GM19397 (cell line): ENCODE results near the gene PHC2.

Experiments used
- ATAC-seq: cut with Tn5 transposase; IDR thresholded peaks from one replicate; pipeline ENCODE4 v1.9.1; 2021; ENCODE audit warnings: mild to moderate bottlenecking, moderate library complexity; ENCODE audit not compliant: unreplicated experiment

PHC2 gene

DNA sequence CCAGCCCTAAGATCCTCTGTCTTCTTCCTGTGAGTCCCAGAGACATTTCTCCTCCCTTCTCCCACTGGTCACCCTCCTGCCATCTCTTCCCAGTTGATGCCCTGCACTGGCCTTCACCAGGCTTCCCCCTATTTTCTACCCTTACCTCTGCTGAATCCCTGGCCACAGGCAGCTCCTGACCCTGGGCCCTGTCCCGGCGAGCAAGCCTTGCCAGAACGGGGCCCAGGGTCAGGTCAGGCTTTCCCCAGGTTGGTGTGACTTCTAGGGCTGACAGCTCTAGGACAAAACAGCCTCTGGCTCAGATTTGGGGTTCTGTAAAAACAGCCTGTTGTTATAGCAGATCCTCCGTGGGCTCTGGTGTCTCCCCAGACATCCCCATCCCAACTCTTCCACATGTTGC, 57.3 kb downstream of the PHC2 start:
- ATAC-seq, result no peak

DNA sequence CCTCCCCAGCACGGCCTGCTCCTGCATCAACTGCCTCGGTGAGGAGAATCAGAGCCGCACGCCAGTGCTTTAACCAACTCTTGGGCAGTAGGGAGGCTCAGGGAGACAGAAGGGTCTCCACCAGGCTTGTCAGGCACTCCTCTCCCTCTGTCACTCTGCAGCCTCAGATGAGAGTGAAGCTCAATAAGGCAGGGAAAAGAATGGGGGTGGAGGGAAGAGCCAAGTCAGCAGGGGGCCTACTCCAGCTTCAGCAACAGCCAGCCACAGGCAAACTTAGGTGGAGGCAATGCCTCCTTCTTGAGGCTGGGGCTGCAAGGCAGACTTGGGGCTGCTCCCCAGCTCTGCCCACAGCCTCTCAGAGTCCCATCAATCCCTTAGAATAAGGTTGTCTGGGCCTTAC, 58.2 kb downstream of the PHC2 start:
- no peak for ATAC-seq

DNA sequence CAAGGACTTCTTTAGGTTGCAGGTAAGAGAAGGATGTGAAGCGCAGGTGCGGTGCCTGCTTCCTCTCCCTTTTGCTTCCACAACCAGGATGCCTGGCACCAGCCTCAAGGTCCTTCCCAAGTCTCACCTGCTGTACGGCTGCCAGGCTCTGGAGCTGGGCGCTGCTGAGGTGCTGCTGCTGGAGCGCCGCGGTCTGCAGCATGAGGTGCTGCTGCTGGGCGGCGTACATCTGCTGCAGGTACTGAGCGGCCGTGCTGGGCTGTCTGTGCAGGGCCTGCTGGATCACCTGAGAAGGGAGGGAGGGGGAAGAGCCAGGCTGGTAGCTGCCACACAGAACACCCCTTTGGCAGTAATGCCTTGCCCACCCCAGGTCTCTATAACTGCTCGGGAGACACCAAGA, 58.7 kb downstream of the PHC2 start:
- ATAC-seq, result no peak

DNA sequence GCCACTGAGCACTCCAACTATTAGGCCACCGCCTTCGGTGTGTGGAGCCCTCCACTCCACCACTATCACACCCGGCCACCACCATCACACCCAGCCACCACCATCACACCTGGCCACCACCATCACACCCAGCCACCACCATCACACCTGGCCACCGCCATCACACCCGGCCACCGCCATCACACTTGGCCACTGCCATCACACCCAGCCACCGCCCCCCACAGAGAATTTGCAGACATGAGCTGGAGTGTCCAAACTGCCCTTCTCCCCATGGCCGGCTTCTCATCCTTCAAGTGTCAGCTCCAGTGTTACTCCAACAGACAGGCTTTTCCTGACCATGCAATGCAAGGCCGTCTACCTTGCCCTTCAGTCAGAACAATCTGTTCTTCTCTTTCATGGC, 59.6 kb downstream of the PHC2 start:
- no peak for ATAC-seq

DNA sequence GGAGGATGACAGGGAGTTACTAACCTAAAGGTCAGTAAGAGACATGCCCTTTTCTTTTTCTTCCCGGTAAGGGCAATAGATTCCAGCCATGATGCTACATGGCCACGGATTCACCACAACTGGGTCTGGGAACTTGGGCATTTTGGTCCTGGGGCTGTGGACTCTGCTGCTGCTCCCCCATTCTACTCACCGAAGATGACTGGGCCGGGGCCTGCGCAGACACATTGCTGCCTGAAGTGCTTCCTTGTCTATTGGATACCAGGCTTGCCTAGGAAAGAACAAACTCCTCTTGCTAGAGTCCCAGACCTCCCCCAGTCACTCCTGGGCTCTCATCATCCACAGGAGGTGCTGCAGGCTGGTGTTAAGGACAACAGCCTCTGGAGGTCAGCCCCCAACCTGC, 60.1 kb downstream of the PHC2 start:
- no peak for ATAC-seq

DNA sequence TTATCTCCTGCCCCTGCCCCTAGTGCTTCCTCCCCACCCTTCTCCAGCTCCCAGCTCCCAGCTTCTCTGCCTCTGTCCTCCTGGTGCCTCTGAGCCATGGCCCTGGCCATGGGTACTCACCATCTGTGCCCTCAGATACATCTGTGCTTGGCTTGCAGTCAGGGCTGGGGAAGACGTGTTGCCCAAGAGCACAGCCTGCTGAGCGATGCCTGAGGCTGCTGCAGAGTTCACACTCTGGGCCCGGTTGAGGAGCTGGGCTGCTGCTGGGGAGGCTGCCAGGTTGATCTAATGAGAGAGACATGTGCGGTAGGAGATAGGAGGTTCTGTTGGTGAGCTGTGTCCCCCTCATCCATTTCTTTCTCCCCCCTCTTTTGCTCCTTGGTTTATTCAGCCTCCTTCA, 60.6 kb downstream of the PHC2 start:
- no peak for ATAC-seq

DNA sequence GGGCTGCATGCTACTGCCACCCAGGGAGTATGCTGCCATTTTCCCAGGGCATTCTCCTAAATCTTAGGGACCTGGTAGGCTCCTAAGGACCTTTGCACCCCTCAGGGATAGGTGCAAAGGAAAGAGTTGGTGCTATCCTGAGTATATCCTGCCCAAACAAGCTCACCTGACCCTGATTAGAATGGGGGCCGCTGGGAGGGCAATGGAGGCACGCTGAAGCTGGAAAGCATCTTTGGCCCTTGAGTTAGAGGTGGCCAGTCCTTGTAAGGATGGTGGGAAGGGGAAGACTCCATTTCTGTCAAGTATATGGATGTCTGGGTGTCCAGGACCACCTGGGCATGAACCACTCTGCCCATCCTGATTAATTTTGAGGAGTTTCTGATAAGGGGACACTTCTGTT, 61.1 kb downstream of the PHC2 start:
- ATAC-seq, result no peak

DNA sequence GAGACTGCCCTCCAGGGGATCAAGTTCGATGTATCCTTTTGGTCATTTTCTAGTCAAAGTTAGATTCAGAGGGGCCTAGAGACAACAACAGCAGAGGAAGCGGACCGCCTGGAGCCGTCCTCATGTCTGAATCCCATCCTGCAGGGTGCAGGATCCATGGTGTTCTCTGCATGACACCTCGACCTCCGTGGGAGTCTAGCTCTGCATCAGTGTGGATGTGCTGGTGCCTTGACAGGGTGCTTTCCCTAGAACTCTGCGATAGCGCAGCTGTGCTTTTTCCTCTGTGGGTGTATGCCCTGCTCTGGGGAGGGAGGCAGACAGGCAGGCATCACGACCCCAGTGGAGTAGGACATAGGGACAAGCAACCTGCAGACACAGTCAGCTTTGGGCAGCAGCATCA, 61.8 kb downstream of the PHC2 start:
- no peak for ATAC-seq

DNA sequence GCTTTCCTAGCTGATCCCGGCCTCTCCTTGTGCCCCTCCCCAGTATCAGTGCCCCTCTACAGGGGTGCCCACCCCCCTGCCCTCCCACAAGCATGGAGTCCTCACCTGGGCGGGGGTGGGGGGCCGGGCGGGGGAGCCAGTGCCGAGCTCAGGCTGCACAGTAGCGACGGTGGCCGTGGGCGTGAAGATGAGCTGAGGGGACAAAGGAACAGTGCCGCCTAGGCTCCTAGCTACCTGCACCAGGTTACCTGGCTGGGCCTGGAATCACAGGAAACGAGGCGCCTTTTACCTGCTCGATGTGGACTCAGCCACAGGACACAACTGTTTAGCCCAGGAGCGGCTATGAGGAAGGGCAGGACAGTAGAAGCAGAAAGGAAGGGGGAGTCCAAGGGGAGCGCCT, 62.5 kb downstream of the PHC2 start:
- ATAC-seq, result no peak

DNA sequence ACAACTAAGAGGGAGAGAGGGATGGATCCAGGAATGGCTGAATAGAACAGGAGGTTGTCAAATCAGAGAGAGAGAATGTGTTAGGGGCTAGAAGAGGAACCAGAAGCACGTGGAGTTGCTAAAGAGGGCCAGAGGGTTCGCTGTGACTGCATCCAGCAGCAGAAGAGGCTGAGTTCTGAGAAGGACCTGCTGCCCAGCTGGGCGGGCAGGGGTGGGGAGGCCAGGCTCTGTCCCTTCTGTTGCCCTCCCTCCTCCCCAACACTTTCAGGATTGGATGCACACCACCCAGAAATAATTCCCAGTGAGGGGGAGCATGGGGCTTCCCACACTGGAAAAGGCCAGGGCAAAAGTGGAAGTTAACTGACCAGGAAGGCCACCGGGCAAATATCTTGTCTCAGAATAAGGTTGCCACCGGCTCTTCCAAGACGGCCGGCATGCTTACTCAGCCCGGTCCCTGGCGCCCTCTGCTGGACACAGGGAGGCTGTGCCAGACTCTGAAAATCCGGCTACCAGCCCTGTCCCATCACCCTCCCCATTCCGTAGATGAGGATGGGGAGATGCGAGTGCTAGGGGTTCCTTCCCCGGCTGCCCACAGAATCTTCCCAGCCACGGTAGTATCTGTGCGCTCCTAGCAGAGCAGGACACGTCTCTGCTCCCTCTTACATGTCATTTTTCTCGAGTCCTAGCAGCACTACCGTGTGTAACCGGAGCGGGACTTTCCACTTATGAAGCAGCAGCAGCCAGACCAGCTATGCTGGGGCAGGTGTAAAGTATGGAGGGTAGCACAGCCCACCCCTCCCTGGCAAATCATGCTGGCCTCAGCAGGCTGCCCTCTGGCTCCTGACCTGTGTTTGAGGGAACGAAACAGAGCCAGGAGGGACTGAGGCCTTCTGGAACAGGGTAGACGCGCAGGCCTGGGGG, 63.1 kb downstream of the PHC2 start:
- ATAC-seq, result no peak

DNA sequence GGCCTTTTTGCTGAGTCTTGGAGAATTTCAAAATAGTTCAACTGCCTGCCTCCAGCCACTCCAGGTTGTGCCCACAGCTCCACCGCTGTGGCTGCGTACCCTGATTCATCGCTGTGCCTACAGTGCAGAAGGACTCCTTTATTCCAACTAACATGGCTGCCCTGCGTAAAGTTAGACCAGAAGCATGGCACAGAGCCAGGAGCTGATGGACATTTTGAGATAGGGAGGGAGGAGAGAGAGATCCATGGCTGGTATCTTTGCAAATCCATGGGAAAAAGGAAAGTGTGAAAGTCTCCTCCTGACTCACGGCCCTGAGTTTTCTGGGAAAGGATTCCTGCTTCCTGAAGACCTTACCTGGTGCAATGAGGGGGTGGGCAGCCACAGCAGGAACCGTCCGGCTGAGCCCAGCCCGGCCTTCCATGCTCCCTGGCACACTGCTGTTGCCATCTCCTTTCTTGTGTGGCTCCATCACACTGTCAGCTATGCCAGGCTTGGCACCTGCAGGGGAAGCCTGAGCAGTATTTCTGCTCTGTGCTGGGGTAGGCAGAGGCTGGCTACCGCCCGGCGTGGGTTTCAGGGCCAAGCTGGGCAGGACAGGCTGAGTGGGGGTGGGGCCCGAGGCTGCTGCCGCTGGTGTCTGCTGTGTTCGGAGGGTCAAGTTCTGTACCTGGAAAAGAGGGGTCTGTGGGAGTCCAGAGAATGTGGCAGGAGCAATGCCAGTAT, 64.0 kb downstream of the PHC2 start:
- no peak for ATAC-seq

DNA sequence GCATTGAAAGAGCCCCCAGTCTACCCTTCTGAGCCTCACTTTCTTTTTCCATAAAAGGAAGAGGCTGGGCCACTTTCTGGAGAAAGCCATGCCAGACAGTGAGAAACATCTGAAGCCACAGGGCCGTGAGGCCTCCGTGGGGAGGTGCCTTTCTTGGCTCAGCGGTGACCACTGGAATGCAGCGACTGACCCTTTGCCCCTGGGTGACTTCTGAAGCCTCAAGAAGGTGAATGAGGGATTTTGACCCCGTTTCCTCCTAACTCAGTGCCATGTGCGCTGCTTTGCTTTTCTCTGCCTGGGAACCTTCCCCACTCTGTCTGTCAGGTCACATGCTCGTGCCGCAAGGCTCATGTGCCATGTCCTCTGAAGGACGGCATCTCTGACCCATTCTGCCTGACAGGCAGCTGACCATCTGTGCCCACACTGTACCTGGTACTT, 65.3 kb downstream of the PHC2 start:
- no peak for ATAC-seq

DNA sequence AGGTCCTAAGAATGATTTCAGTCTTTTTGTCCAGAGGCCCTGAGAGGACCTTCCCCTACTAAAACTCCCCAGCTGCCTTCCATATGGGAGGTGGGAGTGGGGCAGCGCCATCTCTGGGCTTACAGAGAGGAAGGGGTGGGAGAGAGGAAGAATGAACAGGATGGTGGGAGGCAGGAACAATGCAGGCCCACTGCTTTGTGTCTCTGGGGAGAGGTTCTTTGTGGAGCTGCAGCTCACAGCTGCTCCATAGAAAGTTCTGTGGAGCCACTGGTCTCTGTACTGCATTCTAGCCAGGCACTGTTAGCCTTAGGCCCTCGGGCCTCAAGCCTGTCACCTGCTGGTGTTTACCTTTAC, 66.4 kb downstream of the PHC2 start:
- no peak for ATAC-seq

DNA sequence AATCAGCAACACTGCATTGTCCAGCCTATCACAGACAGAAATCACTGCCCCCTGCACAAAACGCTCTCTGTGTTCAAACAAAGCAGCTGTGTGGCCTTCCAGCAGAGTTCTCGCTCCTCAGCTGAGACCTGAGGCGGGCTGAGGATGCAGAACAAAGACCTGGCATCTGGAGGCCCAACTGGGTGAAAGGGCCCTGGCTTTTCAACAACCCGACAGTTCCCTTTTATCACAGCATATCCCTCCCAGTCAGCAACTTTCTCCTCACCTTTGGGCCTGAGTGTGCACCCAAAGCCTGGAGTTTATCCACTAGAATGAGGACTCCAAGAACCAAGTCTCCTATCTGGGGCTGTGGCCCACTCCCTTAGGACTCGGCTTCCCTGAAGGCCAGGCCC, 67.4 kb downstream of the PHC2 start:
- ATAC-seq, result no peak

DNA sequence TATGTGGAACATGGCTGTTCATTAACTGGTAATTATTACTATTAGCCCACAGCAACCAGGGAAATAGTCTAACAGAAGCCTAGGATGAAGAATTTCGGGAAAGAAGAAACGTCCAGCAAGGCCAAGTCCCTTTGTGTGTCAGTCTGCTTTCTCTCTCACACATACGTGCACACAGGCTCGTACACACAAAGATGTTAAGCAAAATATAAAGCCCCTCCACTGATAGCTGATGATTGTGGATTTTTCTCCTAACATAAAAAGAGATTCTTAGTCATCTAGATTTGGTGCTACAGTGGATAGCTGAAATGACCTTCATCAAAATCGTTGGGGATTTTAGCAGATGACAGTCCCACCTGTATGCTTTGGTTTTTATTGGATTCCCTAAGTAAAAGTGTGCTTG, 67.9 kb downstream of the PHC2 start:
- no peak for ATAC-seq

DNA sequence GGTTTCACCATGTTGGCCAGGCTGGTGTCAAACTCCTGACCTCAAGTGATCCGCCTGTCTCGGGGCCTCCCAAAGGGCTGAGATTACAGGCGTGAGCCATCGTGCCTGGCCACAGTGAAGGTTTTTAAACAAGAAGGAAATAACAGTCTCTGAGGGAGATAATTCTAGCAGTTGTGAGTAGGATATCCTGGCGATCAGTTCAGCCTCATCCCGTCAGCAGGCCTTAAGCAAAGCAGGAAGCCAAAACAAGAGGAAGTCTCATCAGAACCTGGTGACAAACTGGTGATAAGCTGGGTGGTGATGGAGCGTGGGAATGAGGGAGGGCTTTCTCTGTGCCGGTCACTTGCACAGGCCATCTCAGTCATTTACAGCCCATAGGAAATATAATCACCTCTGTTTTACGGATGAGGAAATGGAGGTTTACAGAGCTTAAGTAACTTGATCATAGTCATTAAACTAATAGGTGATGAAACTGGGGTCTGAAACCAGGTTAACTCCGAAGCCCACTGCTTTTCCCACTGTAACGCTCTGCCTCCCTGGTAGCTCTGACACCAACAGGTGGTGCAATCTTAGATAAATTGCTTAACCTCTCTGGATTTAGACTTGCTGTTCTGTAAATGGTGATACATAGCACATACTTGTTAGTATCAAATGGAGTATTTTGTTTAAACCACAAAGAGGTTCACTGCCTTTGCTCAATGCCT, 69.2 kb downstream of the PHC2 start:
- no peak for ATAC-seq

DNA sequence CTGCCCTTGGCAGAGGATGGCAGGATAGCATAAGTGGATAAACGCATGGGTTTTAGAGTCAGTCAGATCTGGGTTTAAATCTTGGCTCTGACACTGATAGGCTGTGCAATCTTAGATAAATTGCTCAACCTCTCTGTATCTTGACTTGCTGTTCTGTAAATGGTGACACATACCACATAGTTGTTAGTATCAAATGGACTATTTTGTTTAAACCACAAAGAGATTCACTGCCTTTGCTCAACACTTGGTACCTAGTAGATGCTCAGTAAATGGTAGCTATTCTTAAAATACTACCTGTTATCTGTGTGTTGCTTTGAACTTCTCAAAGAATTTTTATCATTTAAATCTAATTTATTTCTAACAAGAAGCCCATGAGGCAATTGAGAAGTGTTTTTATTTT, 70.5 kb downstream of the PHC2 start:
- ATAC-seq, result no peak

DNA sequence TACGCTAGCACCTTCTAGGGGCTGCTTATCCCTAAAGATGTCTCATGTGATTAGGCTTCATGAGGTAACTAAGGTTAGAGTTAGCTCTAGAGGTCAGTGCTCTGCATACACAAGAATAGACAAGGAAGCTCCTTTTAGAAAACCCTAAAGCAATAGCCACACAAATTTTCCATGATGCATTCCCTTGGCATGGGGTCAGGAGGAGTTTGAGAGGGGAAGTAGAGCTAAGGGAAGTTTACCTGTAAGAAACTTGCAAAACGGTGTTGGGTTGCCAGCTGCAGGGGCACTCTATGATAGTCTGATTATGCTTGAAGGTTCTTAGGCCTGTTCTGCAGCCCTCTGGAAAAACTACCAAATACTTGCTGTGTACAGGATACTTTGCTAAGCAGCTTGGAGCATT, 71.0 kb downstream of the PHC2 start:
- ATAC-seq, result no peak

DNA sequence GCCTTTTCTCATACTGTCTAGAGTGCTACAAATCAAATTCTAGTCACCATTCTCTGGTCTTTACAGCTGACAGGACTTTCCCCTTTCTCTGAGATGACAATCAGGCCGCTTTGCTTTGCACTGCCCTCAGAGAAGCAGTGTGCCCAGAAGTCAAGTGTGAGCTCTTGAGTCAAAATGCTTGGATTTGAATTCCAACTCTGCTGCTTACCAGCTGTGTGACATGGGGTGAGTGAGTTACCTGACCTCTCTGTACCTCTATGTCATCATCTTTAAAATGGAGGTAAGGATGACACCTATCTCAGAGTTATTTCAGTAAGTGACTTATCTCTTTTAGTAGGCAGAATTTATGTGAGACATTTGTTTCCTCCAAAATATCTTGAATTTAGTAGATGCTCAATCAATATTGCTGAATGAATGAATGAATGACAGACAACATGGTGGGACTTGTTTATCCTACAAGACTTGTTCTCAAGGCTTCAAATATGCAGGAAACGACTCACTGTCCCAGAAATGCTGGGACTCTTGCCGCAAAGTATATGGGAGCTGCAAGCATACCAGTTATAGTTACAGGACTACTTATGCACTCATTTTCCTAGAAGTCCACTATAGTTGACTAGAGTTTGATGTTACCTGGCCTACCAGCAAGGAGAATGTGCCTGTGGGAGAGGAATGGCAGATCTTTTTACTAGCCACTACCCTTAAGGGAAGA, 71.9 kb downstream of the PHC2 start:
- ATAC-seq, result no peak

DNA sequence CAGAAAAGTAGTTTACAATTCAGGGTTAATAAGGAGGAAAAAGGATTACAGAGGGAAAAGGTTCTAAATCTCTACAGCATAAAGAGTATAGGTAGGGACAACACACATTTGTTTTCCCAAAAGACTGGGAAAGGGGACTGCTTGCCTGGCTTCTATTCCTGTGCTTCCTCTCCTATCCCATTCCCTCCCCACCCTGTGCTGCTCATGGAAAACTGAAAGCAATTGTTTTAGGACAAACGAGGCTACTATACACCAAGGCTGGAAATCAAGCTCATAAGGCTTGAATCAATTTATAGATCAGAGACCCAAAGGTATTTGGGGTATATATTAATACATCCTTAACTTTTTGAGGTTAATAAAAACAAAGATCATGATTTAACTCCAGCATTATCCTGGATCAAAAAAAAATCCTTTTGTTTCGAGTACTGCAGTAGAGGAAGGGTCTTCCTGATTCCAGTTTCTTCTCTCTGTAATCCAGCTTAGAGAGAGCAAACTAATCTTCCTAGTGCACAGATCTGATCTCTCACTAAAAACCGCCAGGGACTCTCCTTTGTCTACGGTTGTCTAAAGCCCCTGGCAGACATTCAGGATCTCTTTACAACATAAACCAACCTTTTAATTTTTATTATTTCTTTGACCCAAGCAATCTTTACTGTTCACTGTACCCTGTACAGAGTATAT, 72.6 kb downstream of the PHC2 start:
- no peak for ATAC-seq

DNA sequence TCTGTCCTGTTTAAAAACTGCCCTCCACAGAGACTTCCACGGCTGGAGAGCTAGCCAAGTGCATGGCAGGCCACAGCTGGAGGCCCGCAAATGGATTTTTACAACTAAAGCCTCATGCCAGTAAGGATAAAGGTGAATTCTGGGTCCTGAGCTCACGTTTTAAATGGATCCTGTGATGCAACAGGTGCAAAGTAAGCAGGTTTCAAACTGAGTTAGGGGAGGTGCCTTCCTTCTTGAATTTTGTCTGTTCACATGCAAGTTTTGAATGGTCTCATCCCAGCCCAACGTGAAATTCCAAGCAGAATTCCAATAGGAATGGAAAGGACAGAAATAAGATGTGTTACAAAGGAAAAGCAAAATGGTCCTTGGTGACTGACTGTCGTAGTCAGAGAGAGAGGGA, 73.8 kb downstream of the PHC2 start:
- no peak for ATAC-seq
